GM13976 (cell line): ENCODE data around the gene NT5C2.
"Not testable (repeated sequence)": the region's sequence is repeated elsewhere in the genome, so short reads cannot be mapped to it uniquely, and the experiment has no call there.

Experiments
- DNase-seq: peaks from one replicate; pipeline ENCODE4 v3.0.0; 2012; ENCODE audit warnings: low spot score
- in situ Hi-C: fragments of 300-500 bp; cut with MboI; formaldehyde crosslinking; loops from one replicate; pipeline ENCODE4 v1.12.0; 2022; ENCODE audit warnings: low sequenced_read_pairs, mixed read lengths, inconsistent platforms; ENCODE audit not compliant: unreplicated experiment
- TF ChIP-seq, protein P1 (sequence below): IDR thresholded peaks from 2 replicates; pipeline ENCODE4 v1.5.1; 2012; ENCODE audit warnings: borderline replicate concordance, mild to moderate bottlenecking; ENCODE audit not compliant: insufficient read depth; ENCODE audit errors: extremely low read depth, missing control alignments, control extremely low read depth

The NT5C2 gene

DNA sequence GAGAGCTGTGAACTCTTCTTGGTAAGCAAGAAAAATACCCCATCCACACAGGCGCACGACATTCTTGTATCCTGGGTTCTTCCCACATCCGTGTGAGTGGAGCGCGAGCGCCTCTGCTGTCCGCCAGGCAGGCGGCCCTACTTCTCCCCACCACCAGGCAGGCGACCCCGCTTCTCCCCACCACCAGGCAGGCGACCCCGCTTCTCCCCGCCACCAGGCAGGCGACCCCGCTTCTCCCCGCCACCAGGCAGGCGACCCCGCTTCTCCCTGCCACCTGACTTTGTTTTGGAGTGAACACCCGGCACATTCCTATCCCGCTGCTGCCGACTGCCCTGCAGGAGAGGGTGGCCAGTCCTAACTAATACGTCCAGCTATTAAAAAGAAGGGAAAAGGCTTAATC is 120.8 kb downstream of the NT5C2 start:
- in situ Hi-C loops, result no loop called here
- no peak for DNase-seq
- TF ChIP-seq, protein P1, sequence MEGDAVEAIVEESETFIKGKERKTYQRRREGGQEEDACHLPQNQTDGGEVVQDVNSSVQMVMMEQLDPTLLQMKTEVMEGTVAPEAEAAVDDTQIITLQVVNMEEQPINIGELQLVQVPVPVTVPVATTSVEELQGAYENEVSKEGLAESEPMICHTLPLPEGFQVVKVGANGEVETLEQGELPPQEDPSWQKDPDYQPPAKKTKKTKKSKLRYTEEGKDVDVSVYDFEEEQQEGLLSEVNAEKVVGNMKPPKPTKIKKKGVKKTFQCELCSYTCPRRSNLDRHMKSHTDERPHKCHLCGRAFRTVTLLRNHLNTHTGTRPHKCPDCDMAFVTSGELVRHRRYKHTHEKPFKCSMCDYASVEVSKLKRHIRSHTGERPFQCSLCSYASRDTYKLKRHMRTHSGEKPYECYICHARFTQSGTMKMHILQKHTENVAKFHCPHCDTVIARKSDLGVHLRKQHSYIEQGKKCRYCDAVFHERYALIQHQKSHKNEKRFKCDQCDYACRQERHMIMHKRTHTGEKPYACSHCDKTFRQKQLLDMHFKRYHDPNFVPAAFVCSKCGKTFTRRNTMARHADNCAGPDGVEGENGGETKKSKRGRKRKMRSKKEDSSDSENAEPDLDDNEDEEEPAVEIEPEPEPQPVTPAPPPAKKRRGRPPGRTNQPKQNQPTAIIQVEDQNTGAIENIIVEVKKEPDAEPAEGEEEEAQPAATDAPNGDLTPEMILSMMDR, result no peak

GRCh38 chr10:103069453-103070331 is 123.4 kb downstream of the NT5C2 start:
- TF ChIP-seq, protein P1, result peak; percentile 53
- in situ Hi-C loops, result no loop called here
- DNase-seq, result peak; percentile 68

- TF ChIP-seq, protein P1, result no peak
- in situ Hi-C loops, result no loop called here
- no peak for DNase-seq
Observed at GRCh38 chr10:103067956-103068355, 125.1 kb downstream of the NT5C2 start.

DNA sequence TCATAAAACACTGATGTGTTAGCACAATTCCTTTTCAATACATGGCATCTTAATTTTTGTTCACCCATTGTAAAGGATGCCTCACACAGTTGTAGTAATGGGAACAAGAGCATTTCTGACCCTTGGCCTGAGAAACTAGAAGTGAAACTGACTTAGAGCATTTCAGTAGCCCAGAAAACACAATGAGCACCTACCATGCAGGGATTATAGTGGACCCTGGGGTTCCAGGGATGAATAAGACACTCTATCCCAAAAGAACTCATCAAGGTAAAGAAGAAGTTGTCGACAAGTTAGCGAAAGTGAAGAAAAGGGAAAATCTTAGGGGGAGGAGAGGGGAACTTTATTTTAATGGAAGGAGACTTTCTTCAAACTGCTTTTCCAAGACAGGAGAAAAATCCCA is 125.6 kb downstream of the NT5C2 start:
- TF ChIP-seq, protein P1, result no peak
- in situ Hi-C loops, result no loop called here
- no peak for DNase-seq

DNA sequence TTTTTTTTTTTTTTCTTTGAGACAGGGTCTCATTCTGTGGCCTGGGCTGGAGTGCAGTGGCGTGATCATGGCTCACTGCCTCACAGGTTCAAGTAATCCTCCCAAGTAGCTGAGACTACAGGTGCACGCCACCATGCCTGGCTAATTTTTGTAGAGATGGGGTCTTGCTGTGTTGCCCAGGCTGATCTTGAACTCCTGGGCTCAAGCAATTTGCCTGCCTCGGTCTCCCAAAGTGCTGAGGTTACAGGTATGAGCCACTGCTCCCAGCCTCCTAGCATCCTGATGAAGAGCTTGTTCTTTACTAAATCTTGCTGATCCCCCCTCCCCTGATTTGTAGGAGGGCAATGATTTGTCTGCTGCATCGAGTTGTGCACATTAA is 126.0 kb downstream of the NT5C2 start:
- DNase-seq, in situ Hi-C loops: not testable (repeated sequence)

GRCh38 chr10:103066141-103067098 is 126.7 kb downstream of the NT5C2 start:
- in situ Hi-C loops, result no loop called here
- no peak for DNase-seq
- TF ChIP-seq, protein P1, result no peak
